Activated naive CD8-positive, alpha-beta T cell treated with anti-CD3 and anti-CD28 coated beads, Interleukin-2, amount 50 U/mL, for 24 hours (primary cell): ENCODE measurements around the gene FBXL2.
A peak's percentile ranks its signal among the peaks of the same experiment; 100 is the strongest.
"Not testable (repeated sequence)": the region's sequence is repeated elsewhere in the genome, so short reads cannot be mapped to it uniquely, and the experiment has no call there.

Experiments used
- ATAC-seq: fragments of 150-1000 bp; cut with Tn5 transposase; one replicate; pipeline ENCODE4 v1.10.0; 2021
- DNase-seq: peaks from one replicate; pipeline ENCODE4 v3.0.0; 2021
- H3K27ac Mint-ChIP-seq: one replicate; pipeline ENCODE4 v1.8.0; 2021; ENCODE audit warnings: mild to moderate bottlenecking, mixed read lengths
- H3K27me3 Mint-ChIP-seq: one replicate; pipeline ENCODE4 v1.8.0; 2021; ENCODE audit warnings: mixed read lengths
- H3K36me3 Mint-ChIP-seq: one replicate; pipeline ENCODE4 v1.8.0; 2021; ENCODE audit warnings: low read depth, mixed read lengths
- H3K4me1 Mint-ChIP-seq: one replicate; pipeline ENCODE4 v1.8.0; 2021; ENCODE audit warnings: mixed read lengths
- H3K4me3 Mint-ChIP-seq: one replicate; pipeline ENCODE4 v1.8.0; 2021; ENCODE audit warnings: mild to moderate bottlenecking, moderate library complexity, mixed read lengths
- H3K9me3 Mint-ChIP-seq: one replicate; pipeline ENCODE4 v1.8.0; 2021; ENCODE audit warnings: mixed read lengths

FBXL2 gene

DNA sequence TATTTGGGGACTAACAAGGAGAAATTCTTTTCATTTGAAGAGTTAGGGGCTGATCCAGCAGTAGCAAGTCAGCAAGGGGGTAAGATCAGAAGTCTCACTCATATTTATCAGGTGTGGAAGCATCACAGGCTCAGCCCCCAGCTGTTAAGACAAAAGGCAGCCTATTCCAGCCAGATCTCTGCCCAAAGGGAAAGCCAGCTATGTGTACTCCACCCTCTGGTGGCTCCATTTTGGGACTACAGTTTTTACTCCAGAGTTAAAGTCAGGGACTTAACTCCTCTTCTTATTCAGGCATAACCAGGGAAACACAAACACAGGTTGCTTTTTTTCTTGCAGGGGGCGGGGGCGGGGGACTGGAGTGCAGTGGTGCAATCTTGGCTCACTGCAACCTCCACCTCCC is 143.7 kb downstream of the FBXL2 start:
- Mint-ChIP-seq H3K4me1 (peaks cover 18% of the 10 kb centered on the region), H3K27me3 (no peaks in the 10 kb centered on the region), H3K36me3 (peaks cover 54% of the 10 kb centered on the region), H3K27ac (no peak overlapping the region), H3K9me3 (no peaks in the 10 kb centered on the region), H3K4me3 (no peak overlapping the region)
- DNase-seq (no peak), ATAC-seq (no peak)

GRCh38 chr3:33424606-33425452 is 147.6 kb downstream of the FBXL2 start:
- DNase-seq (no peak), ATAC-seq (no peak)
- Mint-ChIP-seq H3K4me3 (no peak overlapping the region), H3K27me3 (no peaks in the 10 kb centered on the region), H3K9me3 (no peaks in the 10 kb centered on the region), H3K36me3 (peaks cover 32% of the 10 kb centered on the region), H3K4me1 (peaks cover 26% of the 10 kb centered on the region), H3K27ac (no peak overlapping the region)

GRCh38 chr3:33425453-33425852 is 148.2 kb downstream of the FBXL2 start:
- Mint-ChIP-seq H3K4me3 (no peak overlapping the region), H3K4me1 (peaks cover 29% of the 10 kb centered on the region), H3K36me3 (peaks cover 29% of the 10 kb centered on the region), H3K9me3 (no peaks in the 10 kb centered on the region), H3K27ac (no peak overlapping the region), H3K27me3 (no peaks in the 10 kb centered on the region)
- ATAC-seq: no peak
- DNase-seq: no peak

DNA sequence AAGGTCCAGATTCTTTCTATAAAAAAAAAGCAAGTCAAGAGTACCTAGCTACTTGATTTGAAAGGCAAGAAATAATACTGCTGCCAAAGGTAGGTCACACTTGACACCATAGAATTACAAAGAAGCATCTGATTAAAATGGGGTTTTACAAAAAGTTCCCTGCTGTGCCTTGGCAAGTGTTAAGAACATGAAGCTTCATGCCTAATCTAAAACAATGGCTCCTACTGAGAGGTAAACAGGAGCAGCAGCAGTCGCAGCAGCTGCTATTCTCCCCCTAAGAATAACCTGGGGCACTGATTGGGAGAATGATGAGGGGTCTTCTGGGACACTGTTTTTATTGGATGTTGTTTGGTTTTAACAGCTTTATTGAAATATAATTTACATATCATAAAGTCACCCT is 148.8 kb downstream of the FBXL2 start:
- DNase-seq: no peak
- ATAC-seq: no peak
- H3K4me3 Mint-ChIP-seq: no peak overlapping the region
- no peaks in the 10 kb centered on the region for H3K27me3 Mint-ChIP-seq
- H3K27ac Mint-ChIP-seq: no peak overlapping the region
- H3K9me3 Mint-ChIP-seq: no peaks in the 10 kb centered on the region
- H3K36me3 Mint-ChIP-seq: peaks cover 27% of the 10 kb centered on the region
- H3K4me1 Mint-ChIP-seq: peaks cover 35% of the 10 kb centered on the region

DNA sequence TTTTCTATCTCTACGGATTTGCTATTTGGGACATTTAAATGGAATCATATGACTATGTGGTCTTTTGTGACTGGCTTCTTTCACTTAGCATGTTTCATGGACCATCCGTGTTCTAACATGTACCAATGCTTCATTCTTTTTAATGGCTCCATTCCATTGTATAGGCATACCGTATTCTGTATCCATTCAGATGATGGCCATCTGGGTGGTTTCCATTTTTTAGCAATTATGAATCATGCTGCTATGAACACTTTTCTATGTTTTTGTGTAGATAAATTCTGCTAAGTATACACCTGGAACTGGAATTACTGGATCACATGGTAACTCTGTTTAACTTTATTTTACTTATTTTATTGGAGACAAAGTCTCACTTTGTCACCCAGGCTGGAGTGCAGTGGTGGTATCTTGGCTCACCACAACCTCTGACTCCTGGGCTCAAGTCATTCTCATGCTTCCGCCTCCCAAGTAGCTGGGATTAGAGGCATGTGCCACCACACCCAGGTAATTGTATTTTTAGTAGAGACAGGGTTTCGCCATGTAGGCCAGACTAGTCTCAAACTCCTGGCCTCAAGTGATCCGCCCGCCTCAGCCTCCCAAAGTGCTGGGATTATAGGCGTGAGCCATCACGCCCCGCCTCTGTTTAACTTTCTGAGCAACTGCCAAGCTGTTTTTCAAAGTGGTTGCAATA is 149.5 kb downstream of the FBXL2 start:
- Mint-ChIP-seq H3K9me3 (no peaks in the 10 kb centered on the region), H3K27me3 (no peaks in the 10 kb centered on the region), H3K4me3 (no peak overlapping the region), H3K4me1 (peaks cover 42% of the 10 kb centered on the region), H3K27ac (no peak overlapping the region), H3K36me3 (peaks cover 22% of the 10 kb centered on the region)
- no peak for DNase-seq
- no peak for ATAC-seq

DNA sequence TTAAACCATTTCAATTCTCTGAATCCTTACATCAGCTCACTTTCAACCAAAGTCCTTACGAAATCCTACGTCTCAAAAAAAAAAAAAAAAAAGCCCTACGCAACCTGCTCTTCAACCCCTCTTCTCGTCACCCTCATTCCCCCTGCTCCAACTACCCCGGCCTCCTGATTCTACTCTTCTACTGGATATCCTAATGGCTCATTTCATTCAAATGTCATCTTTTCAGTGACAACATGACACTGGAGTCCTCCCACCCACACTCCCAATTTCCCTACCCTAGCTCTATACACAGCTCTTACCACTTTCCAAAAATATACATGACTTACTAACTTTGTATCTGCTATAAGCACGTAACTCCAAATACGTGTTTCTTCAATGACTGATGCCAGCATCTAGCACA is 151.5 kb downstream of the FBXL2 start:
- no peak for ATAC-seq
- peaks cover 60% of the 10 kb centered on the region for H3K4me1 Mint-ChIP-seq
- no peak for DNase-seq
- H3K9me3 Mint-ChIP-seq: no peaks in the 10 kb centered on the region
- H3K27me3 Mint-ChIP-seq: no peaks in the 10 kb centered on the region
- no peak overlapping the region for H3K27ac Mint-ChIP-seq
- no peak overlapping the region for H3K4me3 Mint-ChIP-seq
- H3K36me3 Mint-ChIP-seq: peaks cover 16% of the 10 kb centered on the region

- Mint-ChIP-seq H3K36me3 (peaks cover 12% of the 10 kb centered on the region), H3K4me1 (peaks cover 65% of the 10 kb centered on the region)
Observed at GRCh38 chr3:33429306-33429705, 152.1 kb downstream of the FBXL2 start.

GRCh38 chr3:33430061-33430460 is 152.8 kb downstream of the FBXL2 start:
- Mint-ChIP-seq H3K27ac (peak overlapping the region; percentile 53), H3K4me1 (peaks cover 67% of the 10 kb centered on the region), H3K4me3 (no peak overlapping the region), H3K36me3 (peaks cover 7% of the 10 kb centered on the region), H3K27me3 (no peaks in the 10 kb centered on the region), H3K9me3 (no peaks in the 10 kb centered on the region)
- ATAC-seq (peak; percentile 27), DNase-seq (no peak)

More at GRCh38 chr3:33429306-33429705, 152.1 kb downstream of the FBXL2 start:
- H3K9me3 Mint-ChIP-seq, H3K4me3 Mint-ChIP-seq, DNase-seq, H3K27me3 Mint-ChIP-seq, ATAC-seq: not testable (repeated sequence)
- peak overlapping the region; percentile 53 for H3K27ac Mint-ChIP-seq

DNA sequence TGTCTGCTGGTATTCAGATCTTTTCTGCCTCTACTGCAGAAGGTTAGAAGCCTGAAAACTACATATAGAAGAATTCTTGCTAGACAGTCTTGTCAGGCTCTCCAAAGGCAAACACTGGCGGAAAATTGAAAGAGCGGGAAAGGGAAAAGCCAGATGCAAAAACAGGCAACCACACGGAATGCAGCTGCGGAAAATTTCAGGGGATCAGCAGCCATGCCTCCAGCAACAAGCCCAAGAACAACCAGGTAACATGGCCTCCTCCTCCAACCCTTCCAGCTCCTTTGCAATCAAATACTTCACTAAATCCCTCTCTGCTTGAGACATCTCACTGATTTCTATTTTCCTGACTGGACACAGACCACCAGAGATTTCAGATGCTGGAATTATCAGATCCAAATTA is 153.3 kb downstream of the FBXL2 start:
- Mint-ChIP-seq H3K4me3 (no peak overlapping the region), H3K36me3 (peaks cover 5% of the 10 kb centered on the region), H3K27ac (peak overlapping the region; percentile 34), H3K4me1 (peaks cover 72% of the 10 kb centered on the region), H3K9me3 (no peaks in the 10 kb centered on the region), H3K27me3 (no peaks in the 10 kb centered on the region)
- ATAC-seq: no peak
- DNase-seq: no peak

- DNase-seq (no peak), ATAC-seq (no peak)
- no peaks in the 10 kb centered on the region for H3K27me3 Mint-ChIP-seq
- H3K36me3 Mint-ChIP-seq: peaks cover 7% of the 10 kb centered on the region
- H3K4me1 Mint-ChIP-seq: peaks cover 90% of the 10 kb centered on the region
- H3K4me3 Mint-ChIP-seq: no peak overlapping the region
- H3K27ac Mint-ChIP-seq: peak overlapping the region; percentile 23
- no peaks in the 10 kb centered on the region for H3K9me3 Mint-ChIP-seq
Observed at GRCh38 chr3:33433843-33434242, 156.6 kb downstream of the FBXL2 start.
